NCI-H1436 treated with DMSO at 0.1 percent for 48 hours (cell line): ENCODE results near the gene KCNH4.

Experiments
- DNase-seq: peaks from one replicate; lab custom pipeline; 2025; lab: John Stamatoyannopoulos, UW

The KCNH4 gene

DNA sequence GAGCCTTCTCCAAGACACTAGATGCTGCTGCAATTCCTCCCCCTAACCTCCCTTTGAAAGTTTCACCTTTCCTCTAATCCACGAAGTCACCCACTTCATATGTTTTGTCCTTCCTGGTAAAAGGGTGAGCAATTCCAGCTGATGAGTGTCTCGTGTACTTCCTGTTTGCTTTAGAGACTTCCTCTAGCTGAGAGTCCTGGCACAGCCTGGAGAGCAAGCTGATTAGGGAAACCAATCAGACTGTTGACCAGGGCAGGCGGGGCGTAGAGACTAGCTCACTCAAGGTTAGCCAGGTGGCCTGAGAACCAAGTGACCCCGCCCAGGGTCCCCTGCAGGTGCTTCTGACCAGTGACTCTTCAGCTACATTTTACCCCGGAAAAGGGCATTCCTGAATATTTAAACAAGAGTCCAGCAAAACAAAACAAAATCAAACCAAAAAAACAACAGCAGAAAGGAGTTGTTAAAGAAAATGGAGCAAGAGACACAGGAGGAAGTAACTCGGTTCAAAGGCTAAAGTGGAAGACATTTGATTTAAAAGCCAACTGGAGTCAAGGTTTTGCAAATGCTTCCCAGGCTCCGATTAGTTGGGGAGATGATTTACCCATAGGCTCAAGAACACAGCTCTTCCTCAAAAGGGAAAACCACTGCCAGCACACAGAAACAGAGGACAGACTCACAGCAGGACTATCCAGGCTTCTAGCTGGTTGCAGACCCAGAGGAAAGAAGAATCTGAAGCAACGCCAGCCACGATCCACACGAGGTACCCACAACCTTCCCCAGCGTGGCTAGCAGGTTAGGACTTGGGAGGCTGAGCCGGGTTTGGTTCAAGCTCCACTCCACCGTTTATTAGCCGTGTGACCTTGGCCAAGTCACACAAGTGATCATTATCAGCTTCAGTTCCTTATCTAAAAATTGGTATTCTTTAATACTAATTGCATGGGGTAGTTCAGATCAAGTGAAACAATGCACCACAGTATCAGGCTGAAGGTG lies 45.0 kb downstream of the KCNH4 start:
- DNase-seq, result no peak

DNA sequence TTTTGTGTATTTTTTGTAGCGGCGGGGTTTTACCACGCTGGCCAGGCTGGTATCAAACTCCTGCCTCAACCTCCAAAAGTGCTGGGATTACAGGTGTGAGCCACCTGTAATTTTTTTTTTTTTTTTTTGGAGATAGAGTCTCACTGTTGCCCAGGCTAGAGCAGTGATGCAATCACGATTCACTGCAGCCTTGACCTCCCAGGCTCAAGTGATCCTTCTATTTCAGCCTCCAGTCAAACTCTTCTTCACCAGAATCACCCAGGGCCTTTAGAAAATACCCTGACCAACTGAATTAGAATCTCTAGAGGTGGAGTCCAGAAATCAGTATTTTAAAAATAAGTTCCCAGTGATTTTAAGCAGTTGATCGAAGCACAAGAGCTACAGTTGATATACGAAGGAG lies 45.8 kb downstream of the KCNH4 start:
- DNase-seq, result no peak

DNA sequence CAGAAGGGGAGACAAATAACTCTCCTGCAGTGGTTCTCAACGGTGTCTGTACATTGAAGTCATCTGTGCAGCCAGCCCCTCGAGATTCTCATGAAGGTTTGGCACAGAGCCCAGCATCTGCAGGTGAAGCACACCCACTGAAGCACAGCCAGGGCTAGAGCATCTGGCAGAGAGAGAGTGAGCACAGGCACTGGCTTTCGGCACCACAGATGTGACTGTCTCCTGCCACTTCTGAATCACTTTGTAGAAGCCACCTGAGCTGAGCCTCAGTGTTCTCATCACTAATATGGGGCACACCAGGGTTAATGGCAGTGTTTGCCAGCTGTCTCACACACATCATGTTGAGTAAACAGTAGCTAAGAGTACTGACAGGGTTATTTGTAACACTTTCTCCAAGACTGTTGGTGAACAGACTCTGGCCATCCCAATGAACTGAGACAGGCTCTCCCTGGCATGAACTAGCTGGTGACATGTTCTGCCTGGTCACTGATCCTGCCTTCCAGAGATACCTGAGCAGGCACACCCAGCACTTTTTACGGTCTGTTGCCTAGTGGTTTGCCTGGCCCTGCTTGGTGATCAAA lies 47.4 kb downstream of the KCNH4 start:
- no peak for DNase-seq

DNA sequence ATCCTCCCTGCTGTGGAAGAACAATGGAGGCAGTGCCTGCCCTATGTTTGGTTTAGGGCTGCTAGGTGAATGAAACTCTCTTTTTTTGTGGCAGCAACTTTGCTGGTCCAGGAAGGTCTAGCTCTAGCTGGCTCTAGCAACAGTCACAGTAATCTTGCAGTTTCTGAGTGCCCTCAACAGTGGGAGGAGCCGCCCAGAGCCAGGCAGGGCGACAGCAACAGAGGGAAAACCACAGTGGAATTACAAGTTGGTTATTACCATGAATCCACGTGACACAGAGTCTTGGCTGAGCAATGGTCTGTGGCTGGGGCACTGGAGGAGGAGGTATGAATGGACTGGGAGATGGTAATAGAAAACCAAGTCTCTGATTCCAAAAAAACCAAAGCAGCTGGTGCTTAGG lies 48.0 kb downstream of the KCNH4 start:
- DNase-seq, result no peak

DNA sequence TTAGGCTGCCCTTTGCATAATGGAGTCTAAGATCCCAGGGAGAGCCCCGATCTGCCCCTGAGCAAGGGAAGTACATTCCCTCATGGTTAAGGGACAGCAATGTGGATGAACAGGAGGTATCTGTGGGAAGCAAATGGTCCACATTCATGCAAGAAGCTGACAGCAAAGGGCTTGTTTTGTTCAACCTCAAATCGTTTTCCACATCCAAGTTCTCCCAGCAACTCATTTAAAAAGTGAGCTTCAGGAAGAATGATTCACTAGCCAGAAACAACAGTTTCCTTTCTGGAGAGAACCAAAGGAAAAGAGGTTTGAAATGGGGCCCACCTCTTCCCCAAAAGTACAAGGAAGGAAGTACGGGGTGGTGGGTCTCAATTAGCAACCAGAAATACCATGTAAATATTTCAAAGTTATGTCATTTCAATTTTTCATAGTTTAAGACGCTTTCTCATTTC lies 48.9 kb downstream of the KCNH4 start:
- DNase-seq, result no peak

DNA sequence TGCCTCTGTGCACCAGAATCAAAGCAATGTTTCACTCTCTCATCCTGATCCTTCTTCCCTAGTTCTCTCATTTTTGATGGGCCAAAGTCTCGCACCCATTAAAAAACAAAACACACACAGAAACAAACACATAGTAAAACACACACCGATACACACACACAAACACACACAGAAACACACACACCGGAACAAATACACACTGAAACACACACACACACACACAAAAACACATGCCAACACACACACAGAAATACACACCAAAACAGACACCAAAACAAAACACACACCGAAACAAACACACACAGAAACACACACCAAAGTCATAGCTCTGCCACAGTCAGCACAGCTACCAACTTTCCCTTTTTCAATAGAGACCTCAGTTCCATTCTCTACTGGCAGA lies 49.7 kb downstream of the KCNH4 start:
- DNase-seq, result no peak

DNA sequence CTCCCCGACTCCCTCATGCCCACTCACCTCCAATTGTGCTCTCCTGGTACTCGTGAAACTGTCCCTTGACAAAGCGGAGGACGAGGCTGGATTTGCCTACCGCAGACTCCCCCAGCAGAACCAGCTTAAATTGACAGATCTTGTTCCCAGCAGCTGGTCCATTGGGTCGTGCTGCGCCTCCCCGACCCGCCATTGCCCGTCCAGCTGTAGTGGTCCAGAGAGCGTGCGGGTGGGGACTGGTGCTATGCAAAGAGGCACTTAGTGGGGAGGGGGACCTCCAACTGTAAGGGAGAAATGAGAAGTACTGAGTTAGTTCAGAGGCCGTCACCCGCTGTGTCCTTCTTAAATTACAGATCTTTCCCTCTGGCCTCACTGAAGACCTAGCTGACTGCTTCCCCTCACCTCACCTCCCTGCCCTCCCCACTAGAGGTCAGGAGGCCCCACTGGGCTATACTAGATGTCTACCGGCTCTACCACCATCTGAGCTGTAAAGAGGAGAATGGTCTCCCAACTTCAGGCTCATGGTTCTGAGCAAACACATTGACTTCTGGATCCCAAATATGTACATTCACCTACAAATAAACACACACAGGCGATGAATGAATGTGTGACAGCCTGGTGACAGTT lies 50.5 kb downstream of the KCNH4 start:
- DNase-seq, result no peak

DNA sequence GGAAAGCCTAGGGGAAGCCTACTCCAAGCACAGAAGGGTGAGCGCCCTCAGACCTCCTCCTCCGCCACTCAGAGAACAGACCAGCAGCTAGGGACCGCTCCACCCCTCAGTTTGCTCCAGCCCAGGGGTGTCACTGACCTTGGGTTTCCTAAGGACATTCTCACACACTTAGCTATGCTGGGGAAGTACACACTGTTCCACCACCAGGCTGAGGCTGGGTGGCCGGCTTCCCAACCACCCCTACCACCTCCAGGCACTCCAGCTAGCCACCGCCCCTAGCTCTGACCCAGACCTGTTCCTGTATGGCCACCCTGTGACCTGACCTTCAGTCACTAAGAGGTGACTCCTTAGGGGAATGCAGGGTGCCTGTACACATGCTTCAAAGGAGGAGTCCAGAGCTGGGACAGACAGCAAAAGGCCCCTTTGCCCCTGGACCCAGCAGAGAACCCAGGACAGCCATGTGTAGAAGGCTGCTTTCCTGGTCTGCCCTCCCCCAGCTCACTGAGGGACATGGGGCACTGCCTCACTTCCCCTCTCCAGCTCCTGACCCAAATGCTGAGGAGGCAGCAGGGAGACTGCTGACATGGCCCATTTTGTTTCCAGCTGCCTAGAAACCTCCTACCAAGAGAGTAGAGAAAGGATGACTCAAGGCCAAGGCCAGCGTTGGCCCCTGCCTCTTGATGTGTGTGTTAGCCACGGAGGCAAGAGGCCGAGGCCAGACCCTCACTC lies 51.7 kb downstream of the KCNH4 start:
- DNase-seq, result no peak

DNA sequence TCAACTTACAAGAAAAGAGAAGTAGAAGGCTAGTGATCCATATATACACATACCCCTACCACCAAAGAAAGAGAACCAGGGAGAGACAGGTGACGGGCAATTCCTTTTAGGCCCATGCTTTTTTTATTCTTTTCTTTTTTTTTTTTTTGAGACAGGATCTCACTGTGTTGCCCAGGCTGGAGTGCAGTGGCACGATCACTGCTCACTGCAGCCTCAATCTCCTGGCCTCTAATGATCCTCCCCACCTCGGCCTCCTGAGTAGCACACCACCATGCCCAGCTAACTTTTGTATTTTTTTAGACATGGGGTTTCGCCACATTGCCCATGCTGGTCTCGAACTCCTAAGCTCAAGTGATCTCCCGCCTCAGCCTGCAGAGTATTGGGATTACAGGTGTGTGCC lies 53.5 kb downstream of the KCNH4 start:
- no peak for DNase-seq

DNA sequence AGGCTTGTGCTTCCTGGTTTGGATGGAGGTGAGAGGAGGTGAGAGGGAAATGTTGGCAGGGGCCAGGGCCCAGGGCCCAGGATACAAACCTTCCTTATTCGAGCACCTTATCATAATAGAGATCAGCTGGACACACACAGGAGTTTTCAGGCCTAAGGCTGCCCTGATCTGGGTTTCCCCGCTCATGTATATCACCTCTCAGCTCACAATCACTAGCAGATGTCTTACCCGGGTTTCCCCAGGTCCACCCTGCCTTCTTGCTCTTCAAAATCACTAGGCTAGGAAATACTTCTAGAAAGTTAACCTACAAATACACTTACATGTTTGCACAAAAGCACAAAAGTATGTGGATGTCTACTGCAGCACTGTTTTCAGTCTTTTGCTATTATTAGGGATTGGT lies 54.1 kb downstream of the KCNH4 start:
- DNase-seq, result no peak

DNA sequence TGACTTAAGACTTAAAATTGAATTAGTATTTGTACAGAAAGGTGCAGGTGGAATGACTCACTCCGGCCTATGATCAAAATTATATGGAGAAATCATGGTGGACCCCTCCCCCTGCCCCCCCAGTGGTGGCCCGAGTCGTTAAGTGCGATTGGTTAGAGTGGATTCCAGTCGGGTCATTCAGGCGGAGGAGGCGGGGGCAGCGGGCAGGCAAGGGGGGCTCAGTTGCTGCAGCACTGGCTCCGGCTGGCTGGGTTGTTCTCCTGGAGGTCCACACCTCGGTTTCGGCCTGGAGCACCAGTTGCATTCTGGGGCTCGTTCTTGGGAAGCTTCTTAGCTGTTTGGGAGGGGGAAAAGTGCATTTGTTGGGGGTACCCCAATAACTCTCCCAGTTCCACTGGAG lies 55.4 kb downstream of the KCNH4 start:
- no peak for DNase-seq

DNA sequence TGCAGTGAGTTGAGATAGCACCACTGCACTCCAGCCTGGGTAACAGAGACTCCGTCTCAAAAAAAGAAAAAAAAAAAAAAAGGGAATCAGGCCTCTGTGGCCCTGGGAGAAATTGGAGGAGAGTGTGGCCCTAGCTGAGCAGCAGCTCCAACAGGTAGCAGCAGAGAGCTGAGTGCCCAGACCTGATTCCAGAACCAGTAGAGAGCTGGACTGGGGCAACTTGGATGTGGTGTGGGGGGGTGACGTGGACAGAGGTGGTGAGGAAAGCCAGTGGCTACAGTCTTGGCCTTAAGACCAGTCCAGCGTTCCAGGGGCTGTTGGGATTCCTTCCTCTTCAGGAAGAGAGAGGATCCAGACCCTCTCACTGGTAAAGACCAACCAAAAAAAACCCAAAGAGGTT lies 56.7 kb downstream of the KCNH4 start:
- no peak for DNase-seq

DNA sequence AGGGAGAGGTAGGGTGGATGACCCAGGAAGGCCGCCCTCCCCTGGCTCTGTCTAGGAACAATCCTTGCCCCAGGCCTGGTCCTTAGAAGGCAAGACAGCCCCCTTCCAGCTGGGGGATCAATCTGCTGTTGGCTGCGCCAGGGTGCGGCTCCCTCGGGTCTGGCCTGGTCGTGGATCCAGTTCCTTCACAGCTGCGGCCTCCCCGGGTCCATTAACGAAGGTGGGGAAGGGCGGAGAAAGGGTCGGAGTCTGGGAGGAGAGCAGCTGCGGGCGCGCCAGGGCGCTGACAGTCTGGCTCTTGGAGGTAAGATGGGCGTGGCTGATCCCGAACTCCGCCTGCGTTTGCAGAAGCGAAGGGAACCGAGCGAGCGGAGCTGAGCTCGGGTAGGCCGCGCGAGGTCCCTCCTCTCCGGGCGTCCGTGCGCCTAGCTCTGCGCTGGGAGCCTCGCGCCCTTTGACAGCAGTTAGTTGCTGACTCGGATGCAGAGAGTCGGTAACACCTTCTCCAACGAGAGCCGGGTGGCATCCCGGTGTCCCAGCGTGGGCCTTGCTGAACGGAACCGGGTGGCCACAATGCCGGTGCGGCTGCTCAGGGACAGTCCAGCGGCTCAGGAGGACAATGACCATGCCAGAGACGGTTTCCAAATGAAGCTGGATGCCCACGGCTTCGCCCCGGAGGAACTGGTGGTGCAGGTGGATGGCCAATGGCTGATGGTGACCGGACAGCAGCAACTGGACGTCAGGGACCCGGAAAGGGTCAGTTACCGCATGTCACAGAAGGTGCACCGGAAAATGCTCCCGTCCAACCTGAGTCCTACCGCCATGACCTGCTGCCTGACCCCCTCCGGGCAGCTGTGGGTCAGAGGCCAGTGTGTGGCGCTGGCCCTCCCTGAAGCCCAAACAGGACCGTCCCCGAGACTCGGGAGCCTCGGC lies 58.3 kb downstream of the KCNH4 start, which contains the start of gene HSPB9:
Gene HSPB9, plus strand, starts transcription at position 434 of the 933 bp plus-strand sequence. Its CDS starts 47 bp downstream, at position 481.
- no peak for DNase-seq

DNA sequence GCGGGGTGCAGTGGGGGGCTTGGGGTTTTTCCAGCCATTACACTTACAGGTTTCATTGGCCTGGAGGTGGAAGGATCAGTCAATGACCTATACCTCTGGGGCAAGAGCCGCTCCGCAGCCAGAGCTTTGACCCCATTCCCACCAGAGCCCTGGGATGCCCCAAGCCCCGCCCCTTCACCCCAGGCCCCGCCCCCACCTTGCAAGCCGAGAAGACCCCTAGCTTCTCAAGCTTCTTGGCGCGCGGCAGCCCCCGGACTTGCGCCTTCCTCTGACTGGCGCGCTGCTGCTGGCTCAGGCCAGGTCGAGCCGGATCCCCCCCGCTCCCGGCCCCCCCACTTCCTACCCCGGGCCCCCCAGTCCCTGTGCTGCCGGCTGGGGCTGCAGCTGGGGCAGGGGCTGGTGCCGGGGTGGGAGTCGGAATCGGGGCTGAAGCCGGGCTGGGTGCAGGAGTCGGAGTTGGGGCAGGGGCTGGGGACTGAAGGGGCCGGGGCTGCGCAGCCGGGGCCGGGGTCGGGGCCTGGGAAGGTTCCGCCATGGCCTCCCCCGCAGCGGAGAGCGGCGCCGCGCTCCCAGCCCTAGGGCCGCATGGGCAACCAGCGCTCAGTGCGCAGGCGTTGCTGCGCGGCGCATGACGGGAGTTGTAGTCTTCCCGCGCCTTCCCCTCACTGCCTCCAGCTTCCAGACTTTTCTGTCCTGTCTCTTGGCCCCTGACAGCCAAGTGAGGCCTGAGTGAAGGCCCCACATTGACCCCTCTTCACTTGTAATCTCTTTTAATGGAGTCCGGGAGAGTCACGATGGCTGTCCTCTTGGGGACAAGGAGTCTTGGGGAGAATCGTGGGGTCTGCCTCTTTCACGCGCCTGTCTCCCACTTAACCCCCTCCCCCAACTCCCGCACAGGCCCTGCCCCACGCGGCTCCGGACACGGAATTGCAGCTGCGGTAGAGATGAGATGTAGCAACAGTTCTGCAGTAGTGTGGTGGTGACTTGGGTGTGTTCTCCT lies 59.9 kb downstream of the KCNH4 start, which contains the start of gene KAT2A:
Gene KAT2A, minus strand, starts transcription at position 598 of the 1,000 bp plus-strand sequence. Its CDS starts 63 bp downstream, at position 535.
- DNase-seq, result no peak

DNA sequence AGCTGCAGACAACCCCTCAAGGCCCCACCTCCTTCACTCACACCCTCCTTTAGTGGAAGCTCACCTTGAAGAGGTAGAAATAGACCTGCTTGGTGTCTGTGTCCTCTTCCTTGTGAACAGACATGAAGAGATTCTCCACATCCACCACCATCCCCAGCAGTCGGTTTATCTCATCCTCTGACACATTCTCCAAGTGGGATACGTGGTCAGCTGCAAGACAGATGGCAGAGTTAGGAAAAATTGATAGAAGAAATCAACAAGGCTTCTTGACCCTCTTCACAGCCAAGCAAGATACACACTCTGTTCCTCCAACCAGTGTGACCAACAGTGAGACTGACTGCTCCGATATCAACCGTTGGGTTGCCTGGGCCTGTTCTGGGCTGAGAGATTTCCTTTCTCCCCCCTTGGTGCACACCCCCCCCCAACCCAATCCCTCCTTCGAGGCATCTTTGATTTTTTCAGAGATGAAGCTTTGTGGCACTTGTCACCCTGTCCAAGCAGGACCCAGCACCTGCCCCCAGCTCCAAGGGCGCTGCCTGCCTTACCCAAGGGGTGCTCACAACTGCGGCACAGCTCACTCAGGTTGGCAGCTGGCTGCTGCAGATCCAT lies 60.7 kb downstream of the KCNH4 start:
- no peak for DNase-seq

DNA sequence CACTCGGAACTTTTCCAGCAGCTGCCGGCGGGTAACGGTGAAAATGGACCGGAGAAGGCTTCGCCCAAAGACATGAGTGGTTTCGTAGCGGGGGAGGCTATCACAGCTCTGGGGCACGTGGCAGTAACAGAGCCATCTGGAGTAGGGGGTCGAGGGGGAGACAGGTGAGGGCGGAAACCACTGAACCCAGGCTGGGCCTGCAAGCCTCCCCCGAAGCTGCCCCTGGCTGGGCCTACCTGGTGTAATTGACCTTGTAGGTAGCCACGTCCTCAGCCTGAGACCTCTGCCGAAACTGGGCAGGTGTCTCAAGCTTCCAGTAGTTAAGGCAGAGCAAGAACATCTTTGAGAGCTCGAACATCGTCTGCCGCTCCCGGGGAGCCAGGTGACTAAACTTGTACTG lies 61.6 kb downstream of the KCNH4 start:
- no peak for DNase-seq

DNA sequence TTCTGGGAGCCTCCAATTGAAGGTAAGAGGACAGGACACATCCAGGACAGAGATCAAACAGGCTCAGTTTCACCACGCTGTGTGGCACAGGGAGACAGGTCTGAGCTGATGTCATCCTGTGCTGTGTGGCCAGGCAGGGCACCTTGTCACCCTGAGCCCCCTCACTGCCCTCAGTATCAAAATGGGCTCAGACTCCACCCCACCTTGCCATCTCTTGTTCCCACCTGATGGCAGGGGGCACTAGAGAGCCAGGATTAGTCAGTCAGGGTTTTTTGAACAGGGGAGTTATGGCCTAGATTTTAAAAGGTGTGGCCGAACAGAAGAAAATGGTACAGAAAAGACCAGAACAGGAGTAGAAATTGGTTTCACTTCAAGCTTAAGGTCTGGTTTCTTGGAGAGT lies 62.4 kb downstream of the KCNH4 start:
- no peak for DNase-seq

DNA sequence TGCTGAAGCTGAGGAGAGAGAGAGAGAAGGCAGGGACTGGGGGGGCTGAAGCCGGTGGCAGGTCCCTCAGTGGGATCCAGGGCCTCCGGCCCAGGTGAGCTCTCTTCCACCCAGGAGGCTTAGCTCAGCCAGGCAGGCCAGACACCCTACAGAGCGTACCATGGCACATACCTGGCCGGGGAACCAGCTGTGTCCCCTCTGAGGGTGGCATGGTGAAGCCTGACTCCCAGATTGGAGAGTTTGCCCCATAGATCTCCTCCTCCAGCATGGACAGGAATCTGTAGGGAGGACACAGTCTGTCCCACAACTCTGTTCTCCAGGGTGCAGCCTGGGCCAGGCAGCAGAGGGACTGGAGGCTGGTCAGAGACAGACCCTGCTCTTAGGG lies 62.8 kb downstream of the KCNH4 start:
- DNase-seq, result no peak
